NB4 (cell line): ENCODE data around the gene PBX3.

ENCODE experiments used
- MAX ChIP-seq: IDR thresholded peaks from 2 replicates; pipeline ENCODE4 v1.6.1; 2011; ENCODE audit warnings: low read depth, low read length
- MYC ChIP-seq: IDR thresholded peaks from 2 replicates; pipeline ENCODE4 v1.6.1; 2011; ENCODE audit warnings: low read depth, low read length
- POLR2A ChIP-seq: IDR thresholded peaks from 2 replicates; pipeline ENCODE4 v1.6.1; 2011; ENCODE audit warnings: mild to moderate bottlenecking; ENCODE audit not compliant: insufficient read length; ENCODE audit errors: extremely low read depth
- TF ChIP-seq, protein P1 (sequence below): IDR thresholded peaks from one replicate; pipeline ENCODE4 v1.5.1; 2012; ENCODE audit warnings: low read depth, low read length

GRCh38 chr9:125999504-125999881 lies 252.3 kb downstream of the PBX3 start:
- TF ChIP-seq, protein P1, sequence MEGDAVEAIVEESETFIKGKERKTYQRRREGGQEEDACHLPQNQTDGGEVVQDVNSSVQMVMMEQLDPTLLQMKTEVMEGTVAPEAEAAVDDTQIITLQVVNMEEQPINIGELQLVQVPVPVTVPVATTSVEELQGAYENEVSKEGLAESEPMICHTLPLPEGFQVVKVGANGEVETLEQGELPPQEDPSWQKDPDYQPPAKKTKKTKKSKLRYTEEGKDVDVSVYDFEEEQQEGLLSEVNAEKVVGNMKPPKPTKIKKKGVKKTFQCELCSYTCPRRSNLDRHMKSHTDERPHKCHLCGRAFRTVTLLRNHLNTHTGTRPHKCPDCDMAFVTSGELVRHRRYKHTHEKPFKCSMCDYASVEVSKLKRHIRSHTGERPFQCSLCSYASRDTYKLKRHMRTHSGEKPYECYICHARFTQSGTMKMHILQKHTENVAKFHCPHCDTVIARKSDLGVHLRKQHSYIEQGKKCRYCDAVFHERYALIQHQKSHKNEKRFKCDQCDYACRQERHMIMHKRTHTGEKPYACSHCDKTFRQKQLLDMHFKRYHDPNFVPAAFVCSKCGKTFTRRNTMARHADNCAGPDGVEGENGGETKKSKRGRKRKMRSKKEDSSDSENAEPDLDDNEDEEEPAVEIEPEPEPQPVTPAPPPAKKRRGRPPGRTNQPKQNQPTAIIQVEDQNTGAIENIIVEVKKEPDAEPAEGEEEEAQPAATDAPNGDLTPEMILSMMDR: no peak
- TF ChIP-seq MYC (no peak), POLR2A (no peak), MAX (no peak)
